Measurements from ENCODE around the gene CAPN5.

- TF ChIP-seq CTCF (IDR thresholded peaks at IDR 0.05; ENCODE audit: low read length) (no peak), EZH2 (IDR thresholded peaks at IDR 0.05; ENCODE audit: borderline replicate concordance, low read length) (no peak)
These were observed 12.9 kb downstream of the CAPN5 start for GRCh38 chr11:77079666-77080065.
